DOHH2 (cell line): ENCODE measurements around the gene PHLDB2.

Source experiments
- H3F3A ChIP-seq: fragments of 200-600 bp; sonication (generic), shearing (Covaris generic); 2 replicates; pipeline ENCODE4 v1.6.0; 2016; ENCODE audit warnings: antibody characterized with exemption, mild to moderate bottlenecking; ENCODE audit not compliant: control insufficient read depth, insufficient read depth
- H3K27ac ChIP-seq: fragments of 200-600 bp; sonication (generic); 2 replicates; pipeline ENCODE4 v1.5.1; 2014; ENCODE audit warnings: low read depth, mild to moderate bottlenecking, low read length, moderate library complexity
- H3K27me3 ChIP-seq: fragments of 200-600 bp; sonication (generic); 2 replicates; pipeline ENCODE4 v1.6.1; 2014; ENCODE audit warnings: mild to moderate bottlenecking, low read length, mixed read lengths; ENCODE audit not compliant: control insufficient read depth
- H3K36me3 ChIP-seq: fragments of 200-600 bp; sonication (generic); 2 replicates; pipeline ENCODE4 v1.6.1; 2014; ENCODE audit warnings: mild to moderate bottlenecking, low read length, moderate library complexity, mixed read lengths; ENCODE audit not compliant: control insufficient read depth
- H3K4me1 ChIP-seq: fragments of 200-600 bp; sonication (generic); 2 replicates; pipeline ENCODE4 v1.6.1; 2014; ENCODE audit warnings: mild to moderate bottlenecking, low read length, mixed read lengths; ENCODE audit not compliant: control insufficient read depth
- H3K4me2 ChIP-seq: fragments of 200-600 bp; sonication (generic); 2 replicates; pipeline ENCODE4 v1.6.0; 2014; ENCODE audit warnings: mild to moderate bottlenecking, low read length, moderate library complexity
- H3K4me3 ChIP-seq: fragments of 200-600 bp; sonication (generic); 2 replicates; pipeline ENCODE4 v1.5.1; 2014; ENCODE audit warnings: mild to moderate bottlenecking, low read length, mixed read lengths
- H3K79me2 ChIP-seq: fragments of 200-600 bp; sonication (generic); 2 replicates; pipeline ENCODE4 v1.6.1; 2014; ENCODE audit warnings: mild to moderate bottlenecking, low read length, mixed read lengths; ENCODE audit not compliant: control insufficient read depth
- H3K9me2 ChIP-seq: fragments of 200-600 bp; sonication (generic); replicated peaks from 2 replicates; pipeline ENCODE4 v1.6.1; 2014; ENCODE audit warnings: mild to moderate bottlenecking, low read length, mixed read lengths; ENCODE audit not compliant: control insufficient read depth
- H3K9me3 ChIP-seq: fragments of 200-600 bp; sonication (generic); 2 replicates; pipeline ENCODE4 v1.6.1; 2014; ENCODE audit warnings: antibody characterized with exemption, low read length, mixed read lengths; ENCODE audit not compliant: control insufficient read depth, insufficient read depth
- H4K20me1 ChIP-seq: fragments of 200-600 bp; sonication (generic); 2 replicates; pipeline ENCODE4 v1.6.0; 2014; ENCODE audit warnings: low read depth, mild to moderate bottlenecking, antibody characterized with exemption, low read length, moderate library complexity; ENCODE audit not compliant: control insufficient read depth, insufficient read depth
- EZH2phosphoT487 ChIP-seq: fragments of 200-600 bp; sonication (generic); IDR thresholded peaks from 2 replicates; pipeline ENCODE4 v1.6.1; 2017; ENCODE audit warnings: borderline replicate concordance, mild to moderate bottlenecking, antibody characterized with exemption, low read length, moderate library complexity, mixed read lengths
- TF ChIP-seq, protein P1 (sequence below): fragments of 200-600 bp; sonication (generic); IDR thresholded peaks from one replicate; pipeline ENCODE4 v1.5.1; 2014; ENCODE audit warnings: antibody characterized with exemption, mild to moderate bottlenecking, low read depth, low read length; ENCODE audit not compliant: poor library complexity, severe bottlenecking

PHLDB2 gene

DNA sequence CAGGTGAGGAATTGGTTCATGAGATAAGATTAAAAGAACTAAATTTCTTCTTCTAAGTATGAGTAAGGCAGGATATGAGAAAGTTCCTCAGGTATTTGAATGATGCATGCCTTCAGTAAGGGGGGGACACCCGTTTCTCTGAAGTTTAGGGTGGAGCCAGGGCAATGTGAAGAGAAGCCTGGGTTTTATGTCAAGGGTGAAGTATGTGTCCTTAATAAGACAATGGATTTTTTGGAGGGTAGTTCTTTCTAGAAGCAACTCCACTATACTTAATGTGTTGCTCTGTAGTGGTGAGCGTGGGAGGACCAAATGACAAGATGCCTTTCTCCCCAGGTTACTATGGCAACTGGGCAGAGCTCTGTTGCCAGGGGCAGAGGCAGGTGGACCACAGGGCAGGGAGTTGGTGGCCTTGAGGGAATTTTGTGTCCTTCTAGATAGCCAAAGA, 44.0 kb downstream of the PHLDB2 start:
- no peaks in the 10 kb centered on the region for H3K9me3 ChIP-seq
- H3F3A ChIP-seq: no peaks in the 10 kb centered on the region
- H3K4me3 ChIP-seq: no peak overlapping the region
- no peak overlapping the region for H3K27ac ChIP-seq
- no peaks in the 10 kb centered on the region for H4K20me1 ChIP-seq
- no peaks in the 10 kb centered on the region for H3K79me2 ChIP-seq
- H3K4me1 ChIP-seq: no peaks in the 10 kb centered on the region
- H3K27me3 ChIP-seq: no peaks in the 10 kb centered on the region
- H3K36me3 ChIP-seq: no peaks in the 10 kb centered on the region
- H3K9me2 ChIP-seq: no peaks in the 10 kb centered on the region
- no peak overlapping the region for H3K4me2 ChIP-seq
- TF ChIP-seq, protein P1, sequence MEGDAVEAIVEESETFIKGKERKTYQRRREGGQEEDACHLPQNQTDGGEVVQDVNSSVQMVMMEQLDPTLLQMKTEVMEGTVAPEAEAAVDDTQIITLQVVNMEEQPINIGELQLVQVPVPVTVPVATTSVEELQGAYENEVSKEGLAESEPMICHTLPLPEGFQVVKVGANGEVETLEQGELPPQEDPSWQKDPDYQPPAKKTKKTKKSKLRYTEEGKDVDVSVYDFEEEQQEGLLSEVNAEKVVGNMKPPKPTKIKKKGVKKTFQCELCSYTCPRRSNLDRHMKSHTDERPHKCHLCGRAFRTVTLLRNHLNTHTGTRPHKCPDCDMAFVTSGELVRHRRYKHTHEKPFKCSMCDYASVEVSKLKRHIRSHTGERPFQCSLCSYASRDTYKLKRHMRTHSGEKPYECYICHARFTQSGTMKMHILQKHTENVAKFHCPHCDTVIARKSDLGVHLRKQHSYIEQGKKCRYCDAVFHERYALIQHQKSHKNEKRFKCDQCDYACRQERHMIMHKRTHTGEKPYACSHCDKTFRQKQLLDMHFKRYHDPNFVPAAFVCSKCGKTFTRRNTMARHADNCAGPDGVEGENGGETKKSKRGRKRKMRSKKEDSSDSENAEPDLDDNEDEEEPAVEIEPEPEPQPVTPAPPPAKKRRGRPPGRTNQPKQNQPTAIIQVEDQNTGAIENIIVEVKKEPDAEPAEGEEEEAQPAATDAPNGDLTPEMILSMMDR: no peak
- TF ChIP-seq EZH2phosphoT487: no peak

DNA sequence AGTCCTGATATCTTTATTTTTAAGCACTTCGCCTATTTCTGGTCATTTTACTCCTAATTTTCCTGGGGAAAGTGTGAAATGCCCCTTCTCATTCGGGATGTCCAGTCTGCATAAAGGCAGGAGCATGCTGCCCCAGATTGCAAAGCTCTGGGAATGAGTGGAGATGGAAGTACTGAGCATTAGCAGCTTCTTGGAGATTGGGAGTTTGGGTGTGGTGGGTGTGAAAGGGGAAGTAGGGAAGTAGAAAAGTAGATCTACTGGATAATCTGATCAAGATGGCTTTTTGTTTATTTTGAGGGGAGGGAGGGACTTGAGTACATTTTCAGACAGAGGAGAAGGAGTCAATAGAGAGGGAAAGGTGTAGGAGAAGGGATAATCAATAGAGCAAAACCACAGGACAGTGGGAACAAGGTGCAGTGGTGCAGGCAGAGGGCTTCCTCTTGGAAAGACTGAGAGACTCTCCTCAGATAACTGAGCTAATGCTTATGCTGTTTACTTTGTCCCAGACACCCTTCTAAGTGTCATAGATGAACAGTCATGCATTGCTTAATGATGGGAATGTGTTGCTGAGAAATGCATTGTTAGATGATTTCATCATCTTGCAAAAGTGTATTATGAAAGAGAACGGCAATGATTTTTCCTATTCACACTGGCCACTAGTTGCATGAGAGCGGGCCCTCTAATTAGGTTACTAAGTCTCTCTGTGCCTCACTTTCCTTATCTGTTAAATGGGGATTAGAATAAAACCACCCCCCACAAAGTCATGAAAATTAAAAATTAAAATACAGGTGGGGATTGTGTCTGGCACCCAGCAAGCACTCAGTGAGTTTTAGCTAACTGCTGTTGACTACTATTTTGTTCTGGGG, 45.5 kb downstream of the PHLDB2 start:
- Histone ChIP-seq H3K27me3 (no peaks in the 10 kb centered on the region), H3K27ac (no peak overlapping the region), H3K4me3 (no peak overlapping the region), H3K9me3 (no peaks in the 10 kb centered on the region), H3K36me3 (no peaks in the 10 kb centered on the region), H3K4me2 (no peak overlapping the region), H3K4me1 (no peaks in the 10 kb centered on the region), H3K9me2 (no peaks in the 10 kb centered on the region), H3K79me2 (no peaks in the 10 kb centered on the region), H4K20me1 (no peaks in the 10 kb centered on the region), H3F3A (no peaks in the 10 kb centered on the region)
- TF ChIP-seq, protein P1: no peak
- no peak for TF ChIP-seq EZH2phosphoT487

DNA sequence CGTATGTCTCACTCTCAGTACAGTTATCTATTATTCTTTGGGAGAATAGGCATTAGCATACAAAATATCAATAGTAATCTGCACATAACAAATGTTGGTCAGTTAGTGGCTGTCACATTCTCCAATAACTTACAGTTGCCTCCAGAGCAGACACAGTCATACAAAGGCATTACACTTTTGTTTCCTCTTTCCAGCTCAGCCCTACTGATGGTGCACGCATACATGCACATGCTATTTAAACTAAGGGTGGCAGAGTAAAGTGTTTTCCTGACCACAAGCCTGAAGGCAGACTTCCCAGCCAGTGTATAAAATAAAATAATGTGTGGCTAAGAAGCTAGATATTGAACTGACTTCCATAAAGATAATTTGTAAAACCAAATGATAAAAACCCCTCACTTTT, 47.6 kb downstream of the PHLDB2 start:
- no peaks in the 10 kb centered on the region for H3K36me3 ChIP-seq
- no peaks in the 10 kb centered on the region for H3K4me1 ChIP-seq
- H3K9me2 ChIP-seq: no peaks in the 10 kb centered on the region
- H3K27me3 ChIP-seq: peaks cover 4% of the 10 kb centered on the region
- no peaks in the 10 kb centered on the region for H3K79me2 ChIP-seq
- no peak overlapping the region for H3K4me2 ChIP-seq
- TF ChIP-seq, protein P1: no peak
- no peak for TF ChIP-seq EZH2phosphoT487
- no peaks in the 10 kb centered on the region for H3F3A ChIP-seq
- no peak overlapping the region for H3K27ac ChIP-seq
- H3K9me3 ChIP-seq: no peaks in the 10 kb centered on the region
- no peak overlapping the region for H3K4me3 ChIP-seq
- no peaks in the 10 kb centered on the region for H4K20me1 ChIP-seq
